OCI-LY1 (cell line): Measurements from ENCODE around the gene PAGR1.
A peak's percentile ranks its signal among the peaks of the same experiment; 100 is the strongest.

Source experiments
- H2AFZ ChIP-seq: fragments of 200-600 bp; sonication (generic), shearing (Covaris generic); 2 replicates; pipeline ENCODE4 v1.6.0; 2014; ENCODE audit warnings: antibody characterized with exemption, mild to moderate bottlenecking, low read length
- H3F3A ChIP-seq: fragments of 200-600 bp; sonication (generic), shearing (Covaris generic); 2 replicates; pipeline ENCODE4 v1.6.0; 2014; ENCODE audit warnings: mild to moderate bottlenecking, antibody characterized with exemption, low read length, moderate library complexity; ENCODE audit not compliant: insufficient read depth
- H3K27ac ChIP-seq: fragments of 200-600 bp; sonication (generic); 2 replicates; pipeline ENCODE4 v1.5.1; 2014; ENCODE audit warnings: low read length, mixed run types, mild to moderate bottlenecking, low read depth; ENCODE audit not compliant: poor library complexity, severe bottlenecking
- H3K27me3 ChIP-seq: fragments of 200-600 bp; sonication (generic); 2 replicates; pipeline ENCODE4 v1.6.0; 2014; ENCODE audit warnings: antibody characterized with exemption, mild to moderate bottlenecking, low read length, moderate library complexity; ENCODE audit not compliant: insufficient read depth
- H3K36me3 ChIP-seq: fragments of 200-600 bp; sonication (generic); 2 replicates; pipeline ENCODE4 v1.6.1; 2014; ENCODE audit warnings: mild to moderate bottlenecking, antibody characterized with exemption, low read length, moderate library complexity, mixed read lengths; ENCODE audit not compliant: insufficient read depth
- H3K4me1 ChIP-seq: fragments of 200-600 bp; sonication (generic); 2 replicates; pipeline ENCODE4 v1.5.1; 2014; ENCODE audit warnings: mild to moderate bottlenecking, low read length, moderate library complexity; ENCODE audit not compliant: insufficient read depth, severe bottlenecking
- H3K4me2 ChIP-seq: fragments of 200-600 bp; sonication (generic), shearing (Covaris generic); 2 replicates; pipeline ENCODE4 v1.6.1; 2014; ENCODE audit warnings: low read length
- H3K4me3 ChIP-seq: fragments of 200-600 bp; sonication (generic); 2 replicates; pipeline ENCODE4 v1.5.1; 2014; ENCODE audit warnings: low read length, low read depth, mild to moderate bottlenecking, mixed read lengths; ENCODE audit not compliant: poor library complexity, severe bottlenecking
- H3K79me2 ChIP-seq: fragments of 200-600 bp; shearing (Covaris generic); 2 replicates; pipeline ENCODE4 v1.6.1; 2016; ENCODE audit warnings: mixed run types, low read length, mixed read lengths; ENCODE audit not compliant: insufficient read depth
- H3K9ac ChIP-seq: fragments of 200-600 bp; sonication (generic), shearing (Covaris generic); 2 replicates; pipeline ENCODE4 v1.6.1; 2014; ENCODE audit warnings: mild to moderate bottlenecking, low read length, mixed read lengths
- H3K9me2 ChIP-seq: fragments of 200-600 bp; sonication (generic), shearing (Covaris generic); 2 replicates; pipeline ENCODE4 v1.6.1; 2014; ENCODE audit warnings: low read depth, mild to moderate bottlenecking, low read length, mixed read lengths
- H3K9me3 ChIP-seq: fragments of 200-600 bp; shearing (Covaris generic); 2 replicates; pipeline ENCODE4 v1.6.1; 2014; ENCODE audit warnings: low read length, mixed read lengths
- H4K20me1 ChIP-seq: fragments of 200-600 bp; sonication (generic), shearing (Covaris generic); 2 replicates; pipeline ENCODE4 v1.6.0; 2016; ENCODE audit warnings: mild to moderate bottlenecking, low read length; ENCODE audit not compliant: insufficient read depth
- EZH2 ChIP-seq: fragments of 200-600 bp; sonication (generic), shearing (Covaris generic); IDR thresholded peaks from 2 replicates; pipeline ENCODE4 v1.8.0; 2017; ENCODE audit warnings: borderline replicate concordance, mixed run types, mild to moderate bottlenecking, antibody characterized with exemption, low read length, moderate library complexity, mixed read lengths
- TF ChIP-seq, protein P1 (sequence below): fragments of 200-600 bp; sonication (generic), shearing (Covaris generic); IDR thresholded peaks from 2 replicates; pipeline ENCODE4 v1.5.1; 2017; ENCODE audit warnings: mild to moderate bottlenecking, antibody characterized with exemption, low read length, moderate library complexity, mixed read lengths

PAGR1 gene

DNA sequence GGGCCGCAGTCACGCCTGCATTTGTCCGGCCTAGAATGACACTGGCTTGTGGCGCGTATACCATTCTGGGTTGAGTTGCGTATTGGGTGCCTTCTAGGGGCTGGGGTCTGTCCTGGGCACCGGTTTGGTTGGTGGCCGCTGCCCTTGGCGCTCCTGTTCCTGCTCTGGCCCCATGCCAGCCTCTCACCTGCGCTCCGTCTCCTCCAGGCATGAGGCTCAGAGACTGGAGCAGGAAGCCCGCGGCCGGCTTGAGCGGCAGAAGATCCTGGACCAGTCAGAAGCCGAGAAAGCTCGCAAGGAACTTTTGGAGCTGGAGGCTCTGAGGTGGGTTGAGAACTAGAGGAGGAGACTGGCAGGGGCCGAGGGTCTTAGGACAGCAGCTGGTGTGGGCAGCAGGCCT, 29.7 kb downstream of the PAGR1 start:
- TF ChIP-seq, protein P1, sequence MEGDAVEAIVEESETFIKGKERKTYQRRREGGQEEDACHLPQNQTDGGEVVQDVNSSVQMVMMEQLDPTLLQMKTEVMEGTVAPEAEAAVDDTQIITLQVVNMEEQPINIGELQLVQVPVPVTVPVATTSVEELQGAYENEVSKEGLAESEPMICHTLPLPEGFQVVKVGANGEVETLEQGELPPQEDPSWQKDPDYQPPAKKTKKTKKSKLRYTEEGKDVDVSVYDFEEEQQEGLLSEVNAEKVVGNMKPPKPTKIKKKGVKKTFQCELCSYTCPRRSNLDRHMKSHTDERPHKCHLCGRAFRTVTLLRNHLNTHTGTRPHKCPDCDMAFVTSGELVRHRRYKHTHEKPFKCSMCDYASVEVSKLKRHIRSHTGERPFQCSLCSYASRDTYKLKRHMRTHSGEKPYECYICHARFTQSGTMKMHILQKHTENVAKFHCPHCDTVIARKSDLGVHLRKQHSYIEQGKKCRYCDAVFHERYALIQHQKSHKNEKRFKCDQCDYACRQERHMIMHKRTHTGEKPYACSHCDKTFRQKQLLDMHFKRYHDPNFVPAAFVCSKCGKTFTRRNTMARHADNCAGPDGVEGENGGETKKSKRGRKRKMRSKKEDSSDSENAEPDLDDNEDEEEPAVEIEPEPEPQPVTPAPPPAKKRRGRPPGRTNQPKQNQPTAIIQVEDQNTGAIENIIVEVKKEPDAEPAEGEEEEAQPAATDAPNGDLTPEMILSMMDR: no peak
- no peak for TF ChIP-seq EZH2
- Histone ChIP-seq H3K79me2 (no peaks in the 10 kb centered on the region), H3K27ac (no peak overlapping the region), H3F3A (no peaks in the 10 kb centered on the region), H3K4me1 (no peaks in the 10 kb centered on the region), H3K4me3 (no peak overlapping the region), H3K9me2 (no peaks in the 10 kb centered on the region), H2AFZ (no peak overlapping the region), H4K20me1 (no peaks in the 10 kb centered on the region), H3K4me2 (no peak overlapping the region), H3K9me3 (no peaks in the 10 kb centered on the region), H3K9ac (no peak overlapping the region), H3K27me3 (no peaks in the 10 kb centered on the region), H3K36me3 (no peaks in the 10 kb centered on the region)

DNA sequence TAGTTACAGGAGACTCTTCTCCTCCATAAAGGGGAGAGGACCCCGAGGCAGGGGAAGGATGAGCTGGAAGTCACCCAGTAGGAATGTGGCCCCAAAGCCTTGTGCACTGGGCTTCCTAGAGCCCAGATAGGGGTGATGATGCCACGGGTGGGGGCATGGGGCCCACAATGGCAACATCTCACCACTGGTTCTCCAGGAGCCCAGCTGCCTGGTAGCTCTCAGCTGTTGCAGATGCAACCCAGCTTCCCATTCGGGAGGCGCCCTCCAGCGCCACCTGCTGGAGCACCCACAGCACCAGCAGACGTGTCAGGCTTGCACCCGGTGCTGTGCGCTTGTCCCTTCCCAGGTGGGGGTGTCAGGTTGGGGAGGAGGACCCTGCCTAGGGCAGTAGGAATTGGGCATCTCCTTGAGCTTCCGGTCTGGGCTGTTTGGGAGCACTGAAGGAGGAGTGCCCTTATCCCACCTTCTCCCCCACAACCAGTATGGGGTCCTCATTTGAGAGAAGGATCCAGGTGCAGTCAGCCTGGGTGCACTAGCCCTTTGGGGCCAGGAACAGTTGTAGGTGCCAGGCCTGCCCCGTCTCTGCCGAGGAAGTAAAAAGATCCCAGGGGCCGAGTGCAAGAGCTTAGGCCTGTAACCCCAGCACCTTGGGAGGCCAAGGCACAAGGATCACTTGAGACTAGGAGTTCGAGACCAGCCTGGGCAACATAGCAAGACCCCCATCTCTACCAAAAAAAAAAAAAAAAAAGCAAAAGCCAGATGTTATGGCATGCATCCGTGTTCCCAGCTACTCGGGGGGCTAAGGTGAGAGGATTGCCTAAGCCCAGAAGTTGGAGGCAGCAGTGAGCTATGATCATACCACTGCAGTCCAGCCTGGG, 32.7 kb downstream of the PAGR1 start:
- H3K4me2 ChIP-seq: no peak overlapping the region
- H3F3A ChIP-seq: no peaks in the 10 kb centered on the region
- no peaks in the 10 kb centered on the region for H3K27me3 ChIP-seq
- no peaks in the 10 kb centered on the region for H3K79me2 ChIP-seq
- no peaks in the 10 kb centered on the region for H3K9me3 ChIP-seq
- no peak overlapping the region for H3K9ac ChIP-seq
- H3K36me3 ChIP-seq: no peaks in the 10 kb centered on the region
- no peaks in the 10 kb centered on the region for H3K9me2 ChIP-seq
- TF ChIP-seq EZH2: no peak
- TF ChIP-seq, protein P1: peak; percentile 93
- H3K4me1 ChIP-seq: no peaks in the 10 kb centered on the region
- no peak overlapping the region for H3K4me3 ChIP-seq
- no peak overlapping the region for H2AFZ ChIP-seq
- no peaks in the 10 kb centered on the region for H4K20me1 ChIP-seq
- no peak overlapping the region for H3K27ac ChIP-seq

DNA sequence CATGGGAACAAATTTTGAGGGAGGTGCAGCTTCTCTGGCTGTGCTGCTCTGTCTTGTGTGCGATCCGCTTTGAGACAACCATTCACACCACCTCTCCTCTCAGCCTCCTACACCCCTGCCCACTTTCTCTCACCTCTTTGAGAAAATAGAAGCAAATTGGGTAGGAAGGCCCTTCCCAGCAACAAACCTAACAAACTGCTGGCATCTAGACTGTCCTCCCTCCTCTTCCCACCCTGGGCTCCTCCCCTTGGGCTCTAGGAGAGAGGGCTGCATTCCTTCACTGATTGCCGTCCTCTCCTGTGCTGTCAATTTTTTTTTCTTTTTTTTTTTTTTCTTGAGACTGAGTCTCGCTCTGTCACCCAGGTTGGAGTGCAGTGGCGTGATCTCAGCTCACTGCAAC, 33.6 kb downstream of the PAGR1 start:
- H3F3A ChIP-seq: no peaks in the 10 kb centered on the region
- no peaks in the 10 kb centered on the region for H3K79me2 ChIP-seq
- no peak overlapping the region for H3K4me3 ChIP-seq
- no peaks in the 10 kb centered on the region for H3K36me3 ChIP-seq
- H3K4me2 ChIP-seq: no peak overlapping the region
- no peaks in the 10 kb centered on the region for H4K20me1 ChIP-seq
- H3K27ac ChIP-seq: no peak overlapping the region
- H3K9me3 ChIP-seq: no peaks in the 10 kb centered on the region
- no peak overlapping the region for H3K9ac ChIP-seq
- H3K9me2 ChIP-seq: no peaks in the 10 kb centered on the region
- no peaks in the 10 kb centered on the region for H3K27me3 ChIP-seq
- no peak for TF ChIP-seq EZH2
- TF ChIP-seq, protein P1: no peak
- H2AFZ ChIP-seq: no peak overlapping the region
- no peaks in the 10 kb centered on the region for H3K4me1 ChIP-seq
